Activated CD8-positive, alpha-beta memory T cell treated with anti-CD3 and anti-CD28 coated beads, Interleukin-2, amount 50 U/mL, for 24 hours (primary cell): ENCODE results near the gene DCANP1.

Source experiments
- DNase-seq: peaks from one replicate; pipeline ENCODE4 v3.0.0-alpha.2; 2020; ENCODE audit errors: extremely low read depth

The DCANP1 gene

GRCh38 chr5:135457424-135458071 lies 10.4 kb upstream of the DCANP1 start:
- peak; percentile 27 for DNase-seq

GRCh38 chr5:135456238-135457099 lies 9.3 kb upstream of the DCANP1 start:
- DNase-seq, result no peak

GRCh38 chr5:135455876-135456237 lies 8.7 kb upstream of the DCANP1 start:
- DNase-seq, result no peak

- no peak for DNase-seq
Observed at GRCh38 chr5:135454946-135455345, 7.8 kb upstream of the DCANP1 start.

- DNase-seq, result no peak
Observed at GRCh38 chr5:135453613-135454012, 6.5 kb upstream of the DCANP1 start.

GRCh38 chr5:135452321-135453030 lies 5.3 kb upstream of the DCANP1 start, which contains the start of gene TIFAB:
TIFAB (minus strand) TSS chr5:135452351; CDS start chr5:135449939, 2,412 bp downstream.
- DNase-seq, result no peak

- no peak for DNase-seq
Observed at GRCh38 chr5:135451581-135452320, 4.6 kb upstream of the DCANP1 start.

GRCh38 chr5:135450952-135451351 lies 3.8 kb upstream of the DCANP1 start:
- DNase-seq, result no peak

GRCh38 chr5:135450336-135450735 lies 3.2 kb upstream of the DCANP1 start:
- no peak for DNase-seq

GRCh38 chr5:135449644-135450043 lies 2.5 kb upstream of the DCANP1 start:
- DNase-seq, result no peak

GRCh38 chr5:135448791-135449507 lies 1.8 kb upstream of the DCANP1 start:
- DNase-seq, result no peak

GRCh38 chr5:135448071-135448739 lies 1.1 kb upstream of the DCANP1 start:
- no peak for DNase-seq

GRCh38 chr5:135446615-135447014 lies 533 bp downstream of the DCANP1 start:
- no peak for DNase-seq

- no peak for DNase-seq
Observed at GRCh38 chr5:135446206-135446605, 942 bp downstream of the DCANP1 start.

GRCh38 chr5:135445306-135445985 lies 1.7 kb downstream of the DCANP1 start:
- no peak for DNase-seq

GRCh38 chr5:135444881-135445280 lies 2.3 kb downstream of the DCANP1 start:
- no peak for DNase-seq

GRCh38 chr5:135444360-135444759 lies 2.8 kb downstream of the DCANP1 start:
- no peak for DNase-seq

GRCh38 chr5:135443161-135443960 lies 3.8 kb downstream of the DCANP1 start:
- no peak for DNase-seq
